H1 (cell line): ENCODE measurements around the gene TMEM125. TPM values are rescaled to one million over a fixed set of nuclear protein-coding genes. Genes with fewer than 3 reads are reported as not detected.

Experiments
- CTCF ChIA-PET: fragments of 300-600 bp; sonication (Branson Sonifier 250); formaldehyde crosslinking; loops from one replicate; lab custom pipeline; 2021; ENCODE audit not compliant: partially characterized antibody; lab: Charles Lee
- POLR2A ChIA-PET: fragments of 300-600 bp; sonication (Branson Sonifier 250); formaldehyde crosslinking; loops from one replicate; lab custom pipeline; 2021; ENCODE audit warnings: inconsistent platforms; ENCODE audit not compliant: partially characterized antibody; lab: Charles Lee
- DNase-seq, 2 experiments: peaks; one replicate each; pipeline versions ENCODE4 v3.0.0 to v3.0.0-alpha.2; 2010 to 2022; ENCODE audit warnings: low spot score in 2 of 2, low read depth in 1 of 2, mixed read lengths in 1 of 2
- FAIRE-seq: peaks from 2 replicates; lab custom pipeline; 2011; peaks lifted over from hg19 to GRCh38; lab: Jason Lieb, UNC
- H2AFZ ChIP-seq: 2 replicates; pipeline ENCODE4 v1.8.1; 2012; ENCODE audit warnings: low read length, inconsistent platforms
- H2AK5ac ChIP-seq: 2 replicates; pipeline ENCODE4 v1.6.1; 2013; ENCODE audit warnings: low read depth, low read length
- H2BK120ac ChIP-seq: replicated peaks from 2 replicates; pipeline ENCODE3; 2013; ENCODE audit warnings: low read depth, low read length, inconsistent platforms
- H2BK12ac ChIP-seq: 2 replicates; pipeline ENCODE4 v1.6.1; 2013; ENCODE audit warnings: low read depth, low read length
- H2BK15ac ChIP-seq: 2 replicates; pipeline ENCODE4 v1.6.1; 2013; ENCODE audit warnings: low read length
- H2BK20ac ChIP-seq: 2 replicates; pipeline ENCODE4 v1.6.1; 2013; ENCODE audit warnings: low read length
- H2BK5ac ChIP-seq: 2 replicates; pipeline ENCODE4 v1.6.1; 2013; ENCODE audit warnings: low read depth, low read length
- H3K14ac ChIP-seq: 2 replicates; pipeline ENCODE4 v1.6.1; 2013; ENCODE audit warnings: inconsistent platforms; ENCODE audit not compliant: insufficient read length
- H3K18ac ChIP-seq: 2 replicates; pipeline ENCODE4 v1.6.1; 2013; ENCODE audit warnings: low read length; ENCODE audit errors: extremely low read depth
- H3K23ac ChIP-seq: 2 replicates; pipeline ENCODE4 v1.6.1; 2013; ENCODE audit warnings: inconsistent platforms; ENCODE audit not compliant: insufficient read length
- H3K23me2 ChIP-seq: 2 replicates; pipeline ENCODE4 v1.6.1; 2013; ENCODE audit warnings: low read depth, low read length
- H3K27ac ChIP-seq: 2 replicates; pipeline ENCODE4 v1.6.1; 2011; ENCODE audit warnings: low read depth, low read length, inconsistent platforms
- H3K27me3 ChIP-seq, 4 experiments: replicated peaks in 1 of 4; 1 replicate in 1 of 4; 2 replicates in 3 of 4; pipeline versions ENCODE4 v1.6.1 to v1.8.1; 2011 to 2013; ENCODE audit warnings: low read length in 3 of 4, mild to moderate bottlenecking in 3 of 4, inconsistent platforms in 2 of 4, mixed read lengths in 2 of 4, moderate library complexity in 1 of 4; ENCODE audit not compliant: control insufficient read depth in 3 of 4, insufficient read depth in 3 of 4; ENCODE audit errors: extremely low read depth in 1 of 4
- H3K36me3 ChIP-seq, 4 experiments: 2 replicates each; pipeline versions ENCODE4 v1.6.1 to v1.8.1; 2011 to 2013; ENCODE audit warnings: mild to moderate bottlenecking in 4 of 4, low read length in 3 of 4, moderate library complexity in 2 of 4, control low read depth in 1 of 4, inconsistent platforms in 1 of 4; ENCODE audit not compliant: insufficient read depth in 4 of 4, control insufficient read depth in 2 of 4
- H3K4ac ChIP-seq: replicated peaks from 2 replicates; pipeline ENCODE3; 2013; ENCODE audit warnings: low read length, low read depth, mixed read lengths, inconsistent platforms; ENCODE audit not compliant: insufficient read length
- H3K4me1 ChIP-seq, 4 experiments: replicated peaks in 1 of 4; 1 replicate in 1 of 4; 2 replicates in 3 of 4; pipeline versions ENCODE4 v1.6.1 to v1.8.1; 2011 to 2013; ENCODE audit warnings: low read length in 3 of 4, inconsistent platforms in 2 of 4, mixed read lengths in 1 of 4; ENCODE audit not compliant: insufficient read depth in 4 of 4, control insufficient read depth in 3 of 4
- H3K4me2 ChIP-seq, 2 experiments: 2 replicates each; pipeline versions ENCODE4 v1.6.1 to v1.8.1; 2011 to 2013; ENCODE audit warnings: low read depth in 2 of 2, low read length in 2 of 2, control low read depth in 1 of 2, inconsistent platforms in 1 of 2, mild to moderate bottlenecking in 1 of 2; ENCODE audit not compliant: insufficient read depth in 1 of 2
- H3K4me3 ChIP-seq, 4 experiments: fragments of 200-600, 300-600 bp in 1 of 4; sonication (generic), shearing (Covaris generic), sonication (Bioruptor Twin) in 1 of 4; 2 replicates each; pipeline versions ENCODE4 v1.5.1 to v1.8.1; 2011 to 2016; ENCODE audit warnings: low read length in 4 of 4, low read depth in 3 of 4, control low read depth in 2 of 4, inconsistent platforms in 2 of 4, mild to moderate bottlenecking in 2 of 4, mixed read lengths in 1 of 4, moderate library complexity in 1 of 4; ENCODE audit not compliant: insufficient read depth in 2 of 4; ENCODE audit errors: extremely low read depth in 1 of 4
- H3K56ac ChIP-seq: replicated peaks from 2 replicates; pipeline ENCODE3; 2013; ENCODE audit warnings: low read depth, mild to moderate bottlenecking, mixed read lengths, low read length, inconsistent platforms; ENCODE audit not compliant: insufficient read length
- H3K79me1 ChIP-seq: 2 replicates; pipeline ENCODE4 v1.6.1; 2013; ENCODE audit warnings: low read depth, low read length, control low read depth
- H3K79me2 ChIP-seq, 2 experiments: 2 replicates each; pipeline versions ENCODE4 v1.6.1 to v1.8.1; 2012 to 2013; ENCODE audit warnings: low read length in 2 of 2, mild to moderate bottlenecking in 2 of 2, inconsistent platforms in 1 of 2; ENCODE audit not compliant: insufficient read depth in 2 of 2, control insufficient read depth in 1 of 2
- H3K9ac ChIP-seq, 4 experiments: replicated peaks in 1 of 4; 1 replicate in 1 of 4; 2 replicates in 3 of 4; pipeline versions ENCODE4 v1.6.1 to v1.8.1; 2011 to 2013; ENCODE audit warnings: low read depth in 3 of 4, low read length in 3 of 4, control low read depth in 2 of 4, mild to moderate bottlenecking in 2 of 4, moderate library complexity in 2 of 4, inconsistent platforms in 1 of 4; ENCODE audit errors: extremely low read depth in 1 of 4
- H3K9me3 ChIP-seq, 2 experiments: 2 replicates each; pipeline versions ENCODE4 v1.6.1 to v1.8.1; 2012 to 2013; ENCODE audit warnings: mild to moderate bottlenecking in 2 of 2, moderate library complexity in 2 of 2, control low read depth in 1 of 2, inconsistent platforms in 1 of 2, low read depth in 1 of 2, low read length in 1 of 2, mixed read lengths in 1 of 2; ENCODE audit not compliant: insufficient read depth in 2 of 2
- H4K20me1 ChIP-seq, 2 experiments: replicated peaks in 1 of 2; 2 replicates each; pipeline versions ENCODE3 to v1.8.1; 2011 to 2013; ENCODE audit warnings: inconsistent platforms in 2 of 2, low read length in 2 of 2, mild to moderate bottlenecking in 1 of 2; ENCODE audit not compliant: insufficient read depth in 2 of 2, control insufficient read depth in 1 of 2
- H4K5ac ChIP-seq: 2 replicates; pipeline ENCODE4 v1.6.1; 2013; ENCODE audit warnings: low read length, low read depth, mixed read lengths, inconsistent platforms; ENCODE audit not compliant: insufficient read length
- H4K8ac ChIP-seq: 2 replicates; pipeline ENCODE4 v1.8.0; 2013; ENCODE audit warnings: mild to moderate bottlenecking, moderate library complexity, low read length, inconsistent platforms; ENCODE audit not compliant: insufficient read depth; ENCODE audit errors: extremely low read depth
- H4K91ac ChIP-seq: replicated peaks from 2 replicates; pipeline ENCODE3; 2013; ENCODE audit warnings: low read length, mixed read lengths, inconsistent platforms; ENCODE audit not compliant: insufficient read length
- CBX8 ChIP-seq: fragments of 300-800, 300-1000 bp; sonication (generic); IDR thresholded peaks from 2 replicates; pipeline ENCODE4 v1.7.1; 2016; ENCODE audit warnings: low read depth, low read length, borderline replicate concordance
- FOSL1 ChIP-seq: IDR thresholded peaks from 2 replicates; pipeline ENCODE4 v1.6.1; 2011; ENCODE audit warnings: mild to moderate bottlenecking, low read depth, low read length, moderate library complexity; ENCODE audit not compliant: insufficient read depth
- KDM5A ChIP-seq: fragments of 200-600 bp; IDR thresholded peaks from 2 replicates; pipeline ENCODE4 v1.7.1; 2012; ENCODE audit warnings: mild to moderate bottlenecking, low read length, inconsistent platforms, mixed read lengths
- PHF8 ChIP-seq: fragments of 200-600 bp; sonication (generic); conservative IDR thresholded peaks from 2 replicates; pipeline ENCODE4 v1.7.1; 2012; ENCODE audit warnings: low read depth, mild to moderate bottlenecking, inconsistent platforms, low read length, moderate library complexity
- POLR2A ChIP-seq, 2 experiments: IDR thresholded peaks; 1 replicate in 1 of 2; 2 replicates in 1 of 2; pipeline ENCODE4 v1.6.1; 2011; ENCODE audit warnings: low read depth in 2 of 2, low read length in 2 of 2, mild to moderate bottlenecking in 2 of 2; ENCODE audit errors: control extremely low read depth in 1 of 2
- POLR2AphosphoS5 ChIP-seq: IDR thresholded peaks from 2 replicates; pipeline ENCODE4 v1.6.1; 2011; ENCODE audit warnings: low read depth, low read length
- RXRA ChIP-seq: IDR thresholded peaks from 2 replicates; pipeline ENCODE4 v1.6.1; 2011; ENCODE audit warnings: low read depth, mild to moderate bottlenecking, low read length, moderate library complexity; ENCODE audit not compliant: insufficient read depth
- TAF7 ChIP-seq: optimal IDR thresholded peaks from 2 replicates; pipeline ENCODE3; 2011; ENCODE audit warnings: low read depth, mild to moderate bottlenecking, inconsistent platforms, low read length, moderate library complexity, borderline replicate concordance
- ZNF274 ChIP-seq: IDR thresholded peaks from 2 replicates; pipeline ENCODE4 v1.7.0; 2012; ENCODE audit warnings: low read length, borderline replicate concordance; ENCODE audit errors: extremely low read depth
- WGBS, 2 experiments: shearing (Covaris generic) in 1 of 2; methylation state at CpG; one replicate each; pipeline versions ENCODE4 v1.1.6 to v1.1.7; 2013 to 2015; ENCODE audit warnings: low lambda C conversion rate in 2 of 2, mixed read lengths in 2 of 2, inconsistent platforms in 1 of 2, low coverage in 1 of 2, missing lambda C conversion rate in 1 of 2; ENCODE audit not compliant: insufficient replicate concordance in 2 of 2, insufficient coverage in 1 of 2, insufficient read length in 1 of 2; ENCODE audit errors: extremely low coverage in 1 of 2, missing lambda C conversion rate in 1 of 2; 5-methylcytosine and 5-hydroxymethylcytosine counted together
- polyA plus RNA-seq, 7 experiments: library from polyadenylated mRNA; depleted of rRNA in 3 of 7; stranded (reverse) in 5 of 7; unstranded in 2 of 7; fragments of >200 nt in 5 of 7; fragments of 200-250 nt in 2 of 7; gene quantifications; 1 replicate in 5 of 7; 2 replicates in 1 of 7; 4 replicates in 1 of 7; pipeline versions ENCODE4 v1.2.1 to v1.2.3, GENCODE V29; 2011 to 2013; ENCODE audit warnings: missing spikeins in 2 of 7, mixed read lengths in 2 of 7
- total RNA-seq: library from RNA; stranded (reverse); fragmentation: NEBNext Ultra II Directional; extraction: Animal tissue kit (Norgen Biotek cat#: 25700); gene quantifications from 2 replicates; pipeline ENCODE4 v1.2.1, GENCODE V29; 2021

Gene TMEM125
- total and polyA plus RNA-seq, 2 of the 8 experiments (the other 6 are each of a cell fraction or from before 2014, with no cell fraction given): 26.5 to 46.7 TPM

GRCh38 chr1:43322506-43322905, 52.7 kb downstream of the TMEM125 start:
- no peak overlapping the region for H3K18ac ChIP-seq
- no peak overlapping the region for H3K23ac ChIP-seq
- no peaks in the 10 kb centered on the region for H3K79me2 ChIP-seq
- peaks cover 0 to 5% (median 2%) of the 10 kb centered on the region in 4 experiments; a peak in 3 of 7 replicates for H3K4me1 ChIP-seq
- no peak overlapping the region for H4K5ac ChIP-seq
- H3K27me3 ChIP-seq: no peaks in the 10 kb centered on the region; a peak in 1 of 7 replicates
- H3K4ac ChIP-seq: no peak overlapping the region
- no peak overlapping the region for H2AK5ac ChIP-seq
- no peaks in the 10 kb centered on the region for H4K20me1 ChIP-seq
- POLR2A ChIA-PET: interaction anchor here (1.0 kb wide), 1 partner anchor 38 kb away, joined by 4 read pairs; no protein-coding TSS in a partner anchor
- no peaks in the 10 kb centered on the region for H3K23me2 ChIP-seq
- no peak overlapping the region for H2BK120ac ChIP-seq
- H3K14ac ChIP-seq: no peak overlapping the region
- H3K9ac ChIP-seq: no peak overlapping the region
- no peaks in the 10 kb centered on the region for H3K79me1 ChIP-seq
- H4K8ac ChIP-seq: no peak overlapping the region
- no peak overlapping the region for H3K27ac ChIP-seq
- peaks cover 0 to 3% of the 10 kb centered on the region in 2 experiments; a peak in 1 of 4 replicates for H3K9me3 ChIP-seq
- H4K91ac ChIP-seq: no peak overlapping the region
- DNase-seq (no peak), FAIRE-seq (no peak)
- H3K36me3 ChIP-seq: no peaks in the 10 kb centered on the region
- no peak overlapping the region for H2BK12ac ChIP-seq
- H2BK15ac ChIP-seq: no peak overlapping the region
- WGBS, 2 experiments: 98% methylated on average over 5 of the region's 5 CpGs; no CpG with 5 or more reads in 1 of the 2 experiments
- CTCF ChIA-PET: interaction anchor here (0.8 to 1.5 kb wide), 7 partner anchors 8 to 96 kb away, joined by 3 to 4 read pairs (median 3); partner anchors contain the start of gene C1orf210
- H3K4me3 ChIP-seq: no peak overlapping the region
- no peak overlapping the region for H3K56ac ChIP-seq
- H2BK5ac ChIP-seq: no peak overlapping the region
- no peak overlapping the region for H3K4me2 ChIP-seq
- TF ChIP-seq KDM5A: no peak
- TF ChIP-seq PHF8: no peak
- TF ChIP-seq RXRA: no peak
- TF ChIP-seq FOSL1: no peak
- TF ChIP-seq TAF7: no peak
- TF ChIP-seq POLR2A (IDR thresholded peaks at IDR 0.05; ENCODE audit: control extremely low read depth in 1 of 2, low read depth in 2 of 2, low read length in 2 of 2): no peak
- TF ChIP-seq ZNF274: no peak
- TF ChIP-seq CBX8: no peak
- TF ChIP-seq POLR2AphosphoS5: no peak
- H2AFZ ChIP-seq: no peak overlapping the region
- no peak overlapping the region for H2BK20ac ChIP-seq
